ENCODE results near the gene HUS1B.
"Not testable (repeated sequence)": the region's sequence is repeated elsewhere in the genome, so short reads cannot be mapped to it uniquely, and the experiment has no call there.

HUS1B gene

GRCh38 chr6:656460-657252 is at the start of gene HUS1B:
Gene HUS1B (minus strand): TSS chr6:657100. CDS start chr6:656944, 156 bp downstream.
- DNase-seq (ENCODE audit: low spot score), result no peak

- peak; percentile 23 for DNase-seq (ENCODE audit: low spot score)
These were observed 49.2 kb upstream of the HUS1B start for GRCh38 chr6:706146-706545.

- no peak for DNase-seq (ENCODE audit: low spot score)
These were observed 48.1 kb upstream of the HUS1B start for GRCh38 chr6:705047-705446.

GRCh38 chr6:704046-704445 is 47.1 kb upstream of the HUS1B start:
- no peak for DNase-seq (ENCODE audit: low spot score)

- DNase-seq (ENCODE audit: low spot score), result no peak
These were observed 46.7 kb upstream of the HUS1B start for GRCh38 chr6:703552-703951.

GRCh38 chr6:701700-702479 is 45.0 kb upstream of the HUS1B start:
- DNase-seq (ENCODE audit: low spot score), result no peak

GRCh38 chr6:701215-701614 is 44.3 kb upstream of the HUS1B start:
- no peak for DNase-seq (ENCODE audit: low spot score)

GRCh38 chr6:700490-700889 is 43.6 kb upstream of the HUS1B start:
- no peak for DNase-seq (ENCODE audit: low spot score)

- DNase-seq (ENCODE audit: low spot score), result peak; percentile 32
These were observed 42.4 kb upstream of the HUS1B start for GRCh38 chr6:699319-699718.

GRCh38 chr6:694431-695126 is 37.7 kb upstream of the HUS1B start:
- not testable (repeated sequence) for DNase-seq (ENCODE audit: low spot score)

- no peak for DNase-seq (ENCODE audit: low spot score)
These were observed 36.8 kb upstream of the HUS1B start for GRCh38 chr6:693723-694009.

- peak; percentile 78 for DNase-seq (ENCODE audit: low spot score)
These were observed 36.2 kb upstream of the HUS1B start, which contains the start of gene EXOC2 for GRCh38 chr6:692858-693722. Gene EXOC2 (minus strand): TSS chr6:693139. CDS start chr6:637818, 55,321 bp downstream.

GRCh38 chr6:692356-692851 is 35.5 kb upstream of the HUS1B start:
- DNase-seq (ENCODE audit: low spot score), result peak; percentile 39

GRCh38 chr6:689223-689622 is 32.3 kb upstream of the HUS1B start:
- no peak for DNase-seq (ENCODE audit: low spot score)

- DNase-seq (ENCODE audit: low spot score), result peak; percentile 41
These were observed 29.6 kb upstream of the HUS1B start for GRCh38 chr6:686497-686896.

GRCh38 chr6:684831-685636 is 28.1 kb upstream of the HUS1B start:
- DNase-seq (ENCODE audit: low spot score), result peak; percentile 40

- DNase-seq (ENCODE audit: low spot score), result peak; percentile 77
These were observed 27.0 kb upstream of the HUS1B start for GRCh38 chr6:683742-684440.

- no peak for DNase-seq (ENCODE audit: low spot score)
These were observed 23.9 kb upstream of the HUS1B start for GRCh38 chr6:680666-681340.

- no peak for DNase-seq (ENCODE audit: low spot score)
These were observed 23.4 kb upstream of the HUS1B start for GRCh38 chr6:680251-680650.

- DNase-seq (ENCODE audit: low spot score), result no peak
These were observed 22.4 kb upstream of the HUS1B start for GRCh38 chr6:679282-679681.
